ENCODE data around the gene NPAS2. TPM values are rescaled to one million over a fixed set of nuclear protein-coding genes. Genes with fewer than 3 reads are reported as not detected.

The NPAS2 gene
- polyA plus RNA-seq, 4 donors = 10.6 to 20.1 (median 11.8) TPM

GRCh38 chr2:100936972-100937542, 117.1 kb downstream of the NPAS2 start:
- DNase-seq (ENCODE audit: low read depth in 4 of 4, low spot score in 3 of 4) = no peak

GRCh38 chr2:100938031-100939026, 118.4 kb downstream of the NPAS2 start:
- DNase-seq (ENCODE audit: low read depth in 4 of 4, low spot score in 3 of 4) = no peak

GRCh38 chr2:100939445-100939844, 119.5 kb downstream of the NPAS2 start:
- DNase-seq (ENCODE audit: low read depth in 4 of 4, low spot score in 3 of 4) = no peak

GRCh38 chr2:100940240-100940639, 120.3 kb downstream of the NPAS2 start:
- DNase-seq (ENCODE audit: low read depth in 4 of 4, low spot score in 3 of 4) = no peak

- DNase-seq (ENCODE audit: low read depth in 4 of 4, low spot score in 3 of 4) = no peak
Observed at GRCh38 chr2:100940766-100941645, 121.1 kb downstream of the NPAS2 start.

GRCh38 chr2:100941646-100942240, 121.8 kb downstream of the NPAS2 start:
- no peak for DNase-seq (ENCODE audit: low read depth in 4 of 4, low spot score in 3 of 4)

GRCh38 chr2:100944617-100945432, 124.9 kb downstream of the NPAS2 start:
- no peak for DNase-seq (ENCODE audit: low read depth in 4 of 4, low spot score in 3 of 4)

- DNase-seq (ENCODE audit: low read depth in 4 of 4, low spot score in 3 of 4) = no peak
Observed at GRCh38 chr2:100945433-100945740, 125.4 kb downstream of the NPAS2 start.

- no peak for DNase-seq (ENCODE audit: low read depth in 4 of 4, low spot score in 3 of 4)
Observed at GRCh38 chr2:100945930-100946607, 126.1 kb downstream of the NPAS2 start.

- no peak for DNase-seq (ENCODE audit: low read depth in 4 of 4, low spot score in 3 of 4)
Observed at GRCh38 chr2:100948942-100949811, 129.2 kb downstream of the NPAS2 start.

GRCh38 chr2:100952512-100952911, 132.6 kb downstream of the NPAS2 start:
- no peak for DNase-seq (ENCODE audit: low read depth in 4 of 4, low spot score in 3 of 4)

GRCh38 chr2:100953406-100954043, 133.6 kb downstream of the NPAS2 start:
- DNase-seq (ENCODE audit: low read depth in 4 of 4, low spot score in 3 of 4) = no peak

GRCh38 chr2:100954044-100954420, 134.1 kb downstream of the NPAS2 start:
- DNase-seq (ENCODE audit: low read depth in 4 of 4, low spot score in 3 of 4) = no peak

- DNase-seq (ENCODE audit: low read depth in 4 of 4, low spot score in 3 of 4) = no peak
Observed at GRCh38 chr2:100955226-100955625, 135.3 kb downstream of the NPAS2 start.

- DNase-seq (ENCODE audit: low read depth in 4 of 4, low spot score in 3 of 4) = no peak
Observed at GRCh38 chr2:100956081-100956480, 136.1 kb downstream of the NPAS2 start.

- DNase-seq (ENCODE audit: low read depth in 4 of 4, low spot score in 3 of 4) = no peak
Observed at GRCh38 chr2:100957996-100958653, 138.2 kb downstream of the NPAS2 start.

- no peak for DNase-seq (ENCODE audit: low read depth in 4 of 4, low spot score in 3 of 4)
Observed at GRCh38 chr2:100959225-100959880, 139.4 kb downstream of the NPAS2 start.

All from right renal pelvis (tissue), 4 donors.